GM12874 (cell line): ENCODE measurements around the gene DAGLA.

Experiments
- CTCF ChIP-seq: IDR thresholded peaks from 2 replicates; pipeline ENCODE4 v1.5.1; 2011; ENCODE audit warnings: low read depth, mild to moderate bottlenecking, control low read depth, low read length, moderate library complexity; ENCODE audit not compliant: insufficient read depth

The DAGLA gene

GRCh38 chr11:61714916-61715315, 34.7 kb downstream of the DAGLA start:
- TF ChIP-seq CTCF, result no peak

- TF ChIP-seq CTCF, result no peak
These were observed 35.7 kb downstream of the DAGLA start for GRCh38 chr11:61715867-61716266.

GRCh38 chr11:61716478-61717285, 36.5 kb downstream of the DAGLA start:
- no peak for TF ChIP-seq CTCF

- no peak for TF ChIP-seq CTCF
These were observed 37.3 kb downstream of the DAGLA start for GRCh38 chr11:61717286-61718033.

- no peak for TF ChIP-seq CTCF
These were observed 37.9 kb downstream of the DAGLA start for GRCh38 chr11:61718046-61718531.

GRCh38 chr11:61718621-61719302, 38.6 kb downstream of the DAGLA start:
- TF ChIP-seq CTCF, result no peak

GRCh38 chr11:61719978-61720377, 39.8 kb downstream of the DAGLA start:
- TF ChIP-seq CTCF, result no peak
